IPS-18a (cell line): ENCODE measurements around the gene PPP1R16B.

Experiments used
- H3K27ac ChIP-seq: one replicate; pipeline ENCODE4 v1.5.1; 2013; ENCODE audit warnings: low read length
- H3K27me3 ChIP-seq: one replicate; pipeline ENCODE4 v1.6.1; 2013; ENCODE audit warnings: mild to moderate bottlenecking, low read length; ENCODE audit not compliant: control insufficient read depth, insufficient read depth
- H3K36me3 ChIP-seq: one replicate; pipeline ENCODE4 v1.6.1; 2013; ENCODE audit warnings: low read depth, low read length; ENCODE audit not compliant: control insufficient read depth
- H3K4me1 ChIP-seq: one replicate; pipeline ENCODE4 v1.6.1; 2013; ENCODE audit warnings: low read depth, low read length; ENCODE audit not compliant: control insufficient read depth
- H3K4me3 ChIP-seq: one replicate; pipeline ENCODE4 v1.5.1; 2013; ENCODE audit warnings: low read length
- H3K9ac ChIP-seq: one replicate; pipeline ENCODE4 v1.6.1; 2013; ENCODE audit warnings: mild to moderate bottlenecking, low read length, moderate library complexity
- H3K9me3 ChIP-seq: one replicate; pipeline ENCODE4 v1.6.1; 2013; ENCODE audit warnings: low read depth, low read length; ENCODE audit not compliant: control insufficient read depth

Gene PPP1R16B

GRCh38 chr20:38798266-38798665 is 7.2 kb upstream of the PPP1R16B start:
- no peaks in the 10 kb centered on the region for H3K27me3 ChIP-seq
- H3K9me3 ChIP-seq: no peaks in the 10 kb centered on the region
- no peak overlapping the region for H3K4me3 ChIP-seq
- H3K4me1 ChIP-seq: no peaks in the 10 kb centered on the region
- H3K27ac ChIP-seq: no peak overlapping the region
- H3K36me3 ChIP-seq: no peaks in the 10 kb centered on the region
- no peak overlapping the region for H3K9ac ChIP-seq

- H3K36me3 ChIP-seq: no peaks in the 10 kb centered on the region
- H3K9ac ChIP-seq: no peak overlapping the region
- no peak overlapping the region for H3K4me3 ChIP-seq
- peaks cover 9% of the 10 kb centered on the region for H3K4me1 ChIP-seq
- H3K27ac ChIP-seq: no peak overlapping the region
- no peaks in the 10 kb centered on the region for H3K27me3 ChIP-seq
- H3K9me3 ChIP-seq: no peaks in the 10 kb centered on the region
Measured at GRCh38 chr20:38799203-38799602, 6.3 kb upstream of the PPP1R16B start.

GRCh38 chr20:38800882-38801281 is 4.6 kb upstream of the PPP1R16B start:
- no peak overlapping the region for H3K4me3 ChIP-seq

GRCh38 chr20:38804221-38804620 is 1.3 kb upstream of the PPP1R16B start:
- Histone ChIP-seq H3K4me1 (peaks cover 26% of the 10 kb centered on the region), H3K9me3 (no peaks in the 10 kb centered on the region), H3K9ac (peak overlapping the region; percentile 47), H3K27me3 (peaks cover 26% of the 10 kb centered on the region), H3K27ac (peak overlapping the region; percentile 25), H3K4me3 (peak overlapping the region; percentile 73), H3K36me3 (no peaks in the 10 kb centered on the region)

More at GRCh38 chr20:38800882-38801281, 4.6 kb upstream of the PPP1R16B start:
- no peaks in the 10 kb centered on the region for H3K27me3 ChIP-seq
- H3K9me3 ChIP-seq: no peaks in the 10 kb centered on the region
- H3K4me1 ChIP-seq: peaks cover 20% of the 10 kb centered on the region
- no peak overlapping the region for H3K27ac ChIP-seq
- no peaks in the 10 kb centered on the region for H3K36me3 ChIP-seq
- no peak overlapping the region for H3K9ac ChIP-seq

GRCh38 chr20:38804682-38805501 is 605 bp upstream of the PPP1R16B start:
- Histone ChIP-seq H3K9me3 (no peaks in the 10 kb centered on the region), H3K27ac (no peak overlapping the region), H3K36me3 (no peaks in the 10 kb centered on the region), H3K4me1 (peaks cover 26% of the 10 kb centered on the region), H3K9ac (peak overlapping the region; percentile 47), H3K4me3 (peak overlapping the region; percentile 73), H3K27me3 (peaks cover 26% of the 10 kb centered on the region)

- H3K27ac ChIP-seq: no peak overlapping the region
- H3K36me3 ChIP-seq: no peaks in the 10 kb centered on the region
- peak overlapping the region; percentile 47 for H3K9ac ChIP-seq
- peak overlapping the region; percentile 73 for H3K4me3 ChIP-seq
- peaks cover 26% of the 10 kb centered on the region for H3K4me1 ChIP-seq
- no peaks in the 10 kb centered on the region for H3K9me3 ChIP-seq
- H3K27me3 ChIP-seq: peaks cover 26% of the 10 kb centered on the region
Measured at GRCh38 chr20:38805958-38806854, 709 bp downstream of the PPP1R16B start.

- H3K27me3 ChIP-seq: peaks cover 26% of the 10 kb centered on the region
- H3K9me3 ChIP-seq: no peaks in the 10 kb centered on the region
- H3K4me1 ChIP-seq: peaks cover 26% of the 10 kb centered on the region
- peak overlapping the region; percentile 73 for H3K4me3 ChIP-seq
- H3K27ac ChIP-seq: no peak overlapping the region
- H3K9ac ChIP-seq: peak overlapping the region; percentile 19
- H3K36me3 ChIP-seq: no peaks in the 10 kb centered on the region
Measured at GRCh38 chr20:38806855-38807655, 1.6 kb downstream of the PPP1R16B start.

GRCh38 chr20:38809942-38810341 is 4.4 kb downstream of the PPP1R16B start:
- H3K27ac ChIP-seq: no peak overlapping the region
- H3K36me3 ChIP-seq: no peaks in the 10 kb centered on the region
- H3K9me3 ChIP-seq: no peaks in the 10 kb centered on the region
- peaks cover 26% of the 10 kb centered on the region for H3K27me3 ChIP-seq
- no peak overlapping the region for H3K9ac ChIP-seq
- H3K4me1 ChIP-seq: peaks cover 11% of the 10 kb centered on the region
- no peak overlapping the region for H3K4me3 ChIP-seq

GRCh38 chr20:38810926-38811630 is 5.6 kb downstream of the PPP1R16B start:
- H3K4me3 ChIP-seq: no peak overlapping the region
- no peak overlapping the region for H3K27ac ChIP-seq
- H3K36me3 ChIP-seq: no peaks in the 10 kb centered on the region

GRCh38 chr20:38811769-38812168 is 6.3 kb downstream of the PPP1R16B start:
- Histone ChIP-seq H3K27me3 (peaks cover 21% of the 10 kb centered on the region), H3K9me3 (no peaks in the 10 kb centered on the region), H3K9ac (no peak overlapping the region), H3K4me1 (peaks cover 6% of the 10 kb centered on the region), H3K36me3 (no peaks in the 10 kb centered on the region), H3K27ac (no peak overlapping the region), H3K4me3 (no peak overlapping the region)

More at GRCh38 chr20:38810926-38811630, 5.6 kb downstream of the PPP1R16B start:
- Histone ChIP-seq H3K9me3 (no peaks in the 10 kb centered on the region), H3K4me1 (peaks cover 6% of the 10 kb centered on the region), H3K27me3 (peaks cover 26% of the 10 kb centered on the region), H3K9ac (no peak overlapping the region)
